CD4-positive, alpha-beta T cell treated with Interleukin-2 at 100 ng/mL for 4 hours (primary cell): ENCODE data around the gene XPNPEP1.

Experiments used
- DNase-seq: peaks from one replicate; pipeline ENCODE4 v3.0.0-alpha.2; 2020; ENCODE audit warnings: low spot score

The XPNPEP1 gene

DNA sequence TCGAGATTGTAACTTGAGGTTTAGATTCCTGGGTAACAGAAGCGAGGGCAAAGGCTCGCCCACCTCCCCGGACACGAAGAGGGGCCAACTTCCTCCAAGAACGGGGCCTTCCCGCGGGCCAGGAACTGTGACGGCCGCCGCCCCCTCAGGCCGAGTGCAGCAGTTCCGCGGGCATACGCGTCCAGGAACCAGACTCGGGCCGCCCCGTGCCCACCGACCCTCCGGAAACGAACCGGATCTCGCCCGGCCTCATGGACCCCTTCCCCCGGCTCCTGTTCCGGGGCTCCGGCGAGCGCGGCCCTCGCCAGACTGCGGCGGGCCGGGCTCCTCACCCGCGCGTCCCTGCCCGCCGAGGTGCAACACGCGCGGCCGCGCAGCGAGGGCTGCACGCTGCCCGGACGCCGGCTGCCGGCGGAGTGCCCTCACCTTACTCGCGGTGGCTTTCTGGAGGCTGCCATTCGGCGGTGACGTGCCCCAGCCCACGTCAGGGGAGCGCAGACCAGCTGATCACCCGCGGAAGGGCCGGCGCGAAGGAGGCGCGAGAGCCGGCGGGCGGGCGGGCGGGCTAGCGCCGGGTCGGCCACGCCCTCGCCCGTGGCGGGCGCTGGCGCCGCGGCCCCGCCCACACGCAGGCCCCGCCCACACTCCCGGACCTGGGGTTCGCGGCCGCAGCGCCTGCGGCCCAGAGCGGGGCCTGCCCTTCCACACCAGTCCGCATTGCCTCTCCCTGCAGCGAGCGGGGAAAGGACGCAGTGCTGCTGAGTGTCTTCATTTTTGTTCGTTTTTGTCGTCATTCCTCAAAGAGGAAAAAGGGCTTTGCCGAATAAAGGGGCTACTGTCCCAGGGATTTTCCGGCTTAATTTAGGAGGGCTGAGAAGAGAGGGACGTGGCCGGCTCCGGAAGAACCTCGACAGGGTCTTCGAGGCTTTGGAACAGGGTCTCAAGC is at the start of gene XPNPEP1:
Gene XPNPEP1 (minus strand): TSS at position 536 of the 946 bp plus-strand sequence. CDS start 78 bp downstream, at position 458.
- DNase-seq, result peak; percentile 83

DNA sequence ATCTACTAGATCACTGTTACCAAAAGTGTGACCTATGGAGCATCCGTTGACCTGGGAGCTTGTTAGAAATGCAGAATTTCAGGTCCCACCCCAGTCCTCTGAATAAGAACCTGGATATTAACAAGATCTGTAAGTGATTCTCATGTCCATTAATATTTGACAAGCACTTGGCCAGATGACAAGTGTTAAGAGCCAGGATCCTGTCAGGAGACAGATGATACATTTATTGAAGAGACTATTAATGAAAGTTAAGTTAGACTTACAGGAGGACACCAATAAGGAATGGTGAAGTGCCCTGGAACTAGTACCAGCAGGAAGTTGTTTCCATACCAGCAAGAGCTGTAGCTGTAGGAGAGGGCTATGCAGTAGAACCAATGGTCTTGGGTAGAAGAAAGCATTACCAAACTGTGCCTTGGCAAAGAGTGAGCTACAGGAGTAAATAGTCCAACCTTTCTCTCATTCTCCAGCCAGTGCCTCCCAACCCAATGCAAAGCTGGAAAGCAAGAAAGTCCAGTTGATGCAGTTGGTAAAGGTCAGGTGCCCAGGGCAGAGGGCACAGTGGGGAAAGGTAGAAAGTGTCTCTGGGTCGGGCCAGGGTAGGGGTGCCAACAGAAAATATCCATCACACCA is 49.2 kb upstream of the XPNPEP1 start:
- no peak for DNase-seq

DNA sequence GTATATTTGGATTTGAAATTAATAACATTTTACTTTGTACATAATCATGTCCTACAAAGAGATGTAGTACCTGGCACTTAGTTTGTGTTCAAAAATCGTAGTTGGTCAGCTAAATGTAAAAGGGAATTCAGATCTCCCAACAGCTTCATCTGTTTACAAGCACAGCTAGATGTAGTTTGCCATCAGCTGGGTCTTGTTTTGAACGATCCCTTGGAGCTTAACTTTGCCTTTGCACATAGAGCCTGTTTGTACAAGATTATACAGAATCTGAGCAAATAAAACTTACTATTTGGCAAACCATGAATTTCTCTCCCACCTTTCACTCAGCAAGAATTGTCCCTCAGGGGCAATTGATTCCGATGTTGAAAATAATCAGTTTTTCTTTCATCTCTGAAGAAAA is 48.3 kb upstream of the XPNPEP1 start:
- DNase-seq, result no peak

DNA sequence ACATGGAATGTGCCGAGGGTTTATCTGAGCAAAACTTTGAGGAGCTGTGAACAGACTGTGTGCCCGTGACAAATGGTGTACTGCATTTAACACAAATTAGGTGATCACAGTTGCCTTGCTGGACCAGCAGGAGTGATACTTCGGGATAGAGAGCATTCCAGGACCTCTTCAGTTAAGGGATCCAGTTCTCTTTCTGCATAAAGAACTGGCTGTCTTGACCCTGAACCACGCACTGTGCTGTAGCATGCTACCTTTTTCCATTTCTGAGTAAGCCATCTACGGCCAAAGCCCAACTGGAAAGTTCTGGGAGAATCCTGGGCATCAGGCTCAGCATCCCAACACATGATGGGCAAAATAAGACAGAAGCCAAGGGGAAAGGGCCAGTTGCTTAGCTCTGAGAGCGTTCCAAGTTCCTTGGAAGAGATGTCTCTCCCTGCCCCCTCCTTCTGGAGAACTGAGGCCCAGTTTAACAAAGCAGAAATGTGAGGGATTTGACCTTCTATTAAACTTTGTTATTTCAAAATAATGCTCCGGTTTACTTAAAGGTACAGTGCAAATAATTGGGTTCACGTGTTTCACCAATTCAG is 46.5 kb upstream of the XPNPEP1 start:
- DNase-seq, result no peak

DNA sequence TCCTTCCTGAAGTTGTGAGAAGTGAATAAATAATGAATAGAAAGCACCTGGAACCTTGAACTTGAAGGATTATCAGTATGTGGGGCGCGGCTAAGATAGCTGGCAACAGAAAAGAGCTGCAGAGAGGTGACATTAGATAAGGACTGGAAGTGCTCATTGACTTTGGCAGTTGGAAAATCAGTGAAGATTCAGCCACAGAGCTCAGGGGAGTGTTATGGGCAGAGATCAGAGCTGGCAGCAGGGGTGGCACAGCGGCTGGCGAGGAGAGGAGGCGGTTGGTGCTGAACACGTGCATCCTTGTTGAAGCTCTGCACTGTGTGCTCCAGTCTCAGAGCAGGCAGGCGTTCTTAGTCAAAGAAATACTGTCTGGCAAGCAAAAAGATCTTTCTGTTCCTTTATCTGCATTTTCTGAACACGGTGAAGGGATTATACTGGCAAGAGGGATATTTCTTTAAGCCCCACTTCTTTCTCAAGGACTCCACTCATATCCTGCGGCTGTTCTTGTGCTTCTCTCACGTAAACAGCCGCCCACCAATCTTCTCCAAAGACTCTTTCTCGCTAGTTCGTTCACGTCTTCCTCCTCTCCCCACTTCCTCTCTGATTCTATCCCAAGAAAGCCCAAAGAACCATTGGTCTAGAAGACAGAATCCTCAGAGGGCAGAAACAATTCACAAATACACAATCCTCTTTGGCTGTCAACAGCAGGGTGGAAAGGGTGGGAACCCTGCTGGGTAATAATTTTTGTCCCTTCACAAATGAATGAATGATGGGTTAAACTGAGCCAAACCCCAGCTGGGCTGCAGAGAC is 45.8 kb upstream of the XPNPEP1 start:
- DNase-seq, result no peak

DNA sequence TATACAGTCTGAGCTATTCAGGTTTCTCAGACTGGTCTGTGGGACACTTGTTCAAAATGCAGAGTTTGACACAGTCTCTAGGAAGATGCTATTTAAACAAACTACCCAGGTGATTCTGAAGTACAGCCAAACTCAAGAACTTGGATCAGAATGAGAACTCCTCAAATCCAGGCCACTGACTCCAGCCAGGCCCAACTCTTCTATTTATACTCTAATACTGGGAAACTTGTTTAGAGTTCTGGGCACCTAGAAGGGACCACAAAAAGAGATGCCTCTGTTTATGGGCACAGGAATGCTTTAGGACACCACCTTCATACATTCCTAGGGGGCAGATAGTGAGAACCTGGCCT is 44.4 kb upstream of the XPNPEP1 start:
- DNase-seq, result no peak

DNA sequence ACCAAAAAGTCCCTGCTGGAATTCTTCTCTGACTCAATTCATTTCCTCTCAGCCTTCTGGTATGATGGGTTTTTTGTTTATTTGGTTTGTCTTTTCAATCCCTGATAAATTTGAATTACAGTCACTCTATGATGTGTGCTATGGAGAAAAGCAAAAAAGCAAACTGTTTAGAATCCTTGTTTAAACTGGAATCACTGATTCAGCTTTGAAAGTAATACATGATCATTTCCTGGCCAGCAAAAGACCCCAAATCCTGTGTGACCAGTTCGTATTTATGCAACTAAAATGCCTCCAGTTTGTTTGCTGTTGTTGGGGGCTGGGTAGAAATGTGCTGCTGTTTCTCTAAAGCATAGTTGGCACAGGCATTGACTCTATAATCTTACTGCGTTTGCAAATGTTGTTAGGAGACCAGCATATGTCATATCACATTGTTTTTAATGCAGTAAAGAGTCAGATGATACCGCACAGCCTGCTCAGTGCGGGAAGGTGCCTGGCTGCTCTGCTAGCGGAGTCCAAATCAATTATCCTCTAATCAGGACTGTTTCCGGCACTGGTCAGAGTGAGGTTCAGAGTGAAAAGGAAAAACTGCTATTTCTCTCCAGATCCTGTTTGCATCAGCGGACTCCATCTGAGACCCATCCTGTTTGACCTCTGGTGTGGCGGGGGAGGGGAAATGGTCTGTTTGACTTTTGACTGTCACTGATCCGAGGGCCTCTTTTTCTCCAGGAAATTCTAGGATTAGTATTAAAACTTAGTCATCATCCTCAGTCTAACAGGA is 43.8 kb upstream of the XPNPEP1 start:
- DNase-seq, result no peak

DNA sequence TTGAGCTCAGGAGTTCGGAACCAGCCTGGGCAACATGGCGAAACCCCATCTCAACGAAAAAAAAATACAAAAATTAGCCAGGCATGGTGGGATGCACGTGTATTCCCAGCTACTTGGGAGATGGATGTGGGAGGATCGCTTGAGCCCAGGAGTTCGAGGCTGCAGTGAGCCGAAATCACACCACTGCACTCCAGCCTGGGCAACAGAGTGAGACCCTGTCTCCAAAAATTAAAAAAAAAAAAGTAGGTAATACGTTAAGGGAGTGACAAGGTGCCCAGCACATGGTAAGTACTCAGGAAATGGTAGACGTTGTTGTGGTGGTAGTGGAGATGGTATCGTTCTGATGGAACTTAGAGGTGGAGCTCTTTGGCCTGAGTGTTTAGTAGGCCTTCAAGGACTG is 41.0 kb upstream of the XPNPEP1 start:
- no peak for DNase-seq

DNA sequence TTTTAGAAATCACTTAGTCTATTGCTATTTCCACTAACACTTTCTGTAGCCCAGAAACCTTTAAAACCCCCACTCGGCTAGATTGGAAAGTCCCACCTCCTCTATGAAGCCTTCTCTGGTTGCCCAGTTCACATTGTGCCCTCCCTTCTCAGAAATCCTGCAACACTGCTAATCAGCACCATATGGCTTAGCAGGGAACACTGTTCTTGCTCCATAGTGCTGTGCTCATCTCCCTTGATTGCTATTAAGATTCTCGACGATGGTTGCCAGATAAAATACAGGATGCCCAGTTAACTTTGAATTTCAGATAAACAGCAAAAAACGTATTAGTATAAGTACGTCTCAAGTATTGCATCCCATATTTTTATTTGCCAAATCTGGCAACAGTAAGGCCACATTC is 40.1 kb upstream of the XPNPEP1 start:
- no peak for DNase-seq

DNA sequence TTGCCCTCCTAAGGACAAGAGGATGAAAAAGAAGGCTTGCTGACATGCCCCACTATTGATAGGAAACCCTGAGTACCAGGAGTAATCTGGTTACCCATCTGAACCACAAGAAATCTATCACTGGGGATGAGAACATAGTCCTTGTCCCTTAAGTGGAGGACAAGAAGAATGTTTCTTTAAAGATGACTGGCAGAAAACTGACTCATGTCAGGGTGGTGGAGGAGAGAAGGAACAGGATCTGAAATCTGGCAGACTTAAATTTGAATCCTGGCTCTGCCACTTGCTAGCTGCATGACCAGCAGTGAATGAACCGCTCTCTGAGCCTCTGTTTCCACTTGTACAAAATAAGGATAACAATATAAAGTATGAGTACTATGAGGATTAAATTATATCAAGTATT is 38.9 kb upstream of the XPNPEP1 start:
- no peak for DNase-seq

DNA sequence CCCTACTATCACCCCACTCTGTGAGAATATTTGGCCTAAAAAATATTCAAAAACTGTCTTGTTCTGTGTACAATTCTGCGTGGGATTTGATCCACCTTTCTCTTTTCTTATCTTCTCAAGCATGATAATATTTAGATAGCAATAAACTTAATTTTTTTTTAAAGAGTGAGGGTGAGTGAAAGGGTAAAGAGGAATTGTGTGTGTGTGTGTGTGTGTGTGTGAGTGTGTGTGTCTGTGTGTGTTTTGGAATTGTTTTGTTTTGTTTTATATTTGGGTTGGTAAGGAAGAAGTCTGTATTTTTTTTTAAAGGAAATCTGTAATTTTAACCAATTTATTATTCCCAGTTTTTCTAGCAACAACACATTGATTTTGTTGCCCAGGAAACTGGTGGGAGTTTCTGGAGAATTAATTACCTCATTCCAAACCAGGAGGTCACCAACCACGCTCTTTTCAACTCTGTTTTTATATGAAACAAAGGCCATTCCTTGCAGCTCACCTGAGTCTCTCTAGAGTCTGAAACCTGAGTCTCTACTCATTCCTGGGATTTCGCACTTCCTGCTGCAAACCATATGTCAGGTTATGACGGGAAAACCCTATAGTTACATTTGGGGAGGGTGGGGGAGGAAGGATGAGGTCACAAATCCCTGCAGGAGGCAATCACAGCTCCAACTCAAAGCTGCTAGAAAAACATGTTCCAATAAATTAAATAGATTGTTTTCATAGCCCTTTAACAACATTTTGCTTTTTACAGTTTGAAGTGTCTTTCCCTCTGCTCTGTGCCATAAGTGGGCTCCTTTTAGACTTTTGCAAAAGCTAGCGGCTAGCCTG is 38.1 kb upstream of the XPNPEP1 start:
- DNase-seq, result no peak

DNA sequence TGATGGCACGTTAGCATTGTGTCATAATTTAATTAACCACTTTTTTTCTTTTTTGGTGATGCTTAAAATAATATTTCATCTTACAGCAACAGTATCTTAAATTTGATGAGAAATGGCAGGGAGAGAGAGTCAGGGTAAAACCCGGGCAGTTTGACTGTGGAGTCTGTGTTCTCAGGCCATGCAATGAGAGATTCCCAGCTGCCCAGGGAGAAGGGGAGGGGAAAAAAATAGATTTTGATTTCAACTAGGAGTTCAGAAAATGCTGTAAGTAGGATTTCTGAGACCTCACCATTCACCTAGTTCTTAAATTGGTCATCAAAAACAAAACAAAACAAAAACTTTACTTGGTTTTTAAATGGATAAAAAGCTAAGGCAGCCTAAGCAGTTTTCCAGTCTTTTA is 37.4 kb upstream of the XPNPEP1 start:
- no peak for DNase-seq

DNA sequence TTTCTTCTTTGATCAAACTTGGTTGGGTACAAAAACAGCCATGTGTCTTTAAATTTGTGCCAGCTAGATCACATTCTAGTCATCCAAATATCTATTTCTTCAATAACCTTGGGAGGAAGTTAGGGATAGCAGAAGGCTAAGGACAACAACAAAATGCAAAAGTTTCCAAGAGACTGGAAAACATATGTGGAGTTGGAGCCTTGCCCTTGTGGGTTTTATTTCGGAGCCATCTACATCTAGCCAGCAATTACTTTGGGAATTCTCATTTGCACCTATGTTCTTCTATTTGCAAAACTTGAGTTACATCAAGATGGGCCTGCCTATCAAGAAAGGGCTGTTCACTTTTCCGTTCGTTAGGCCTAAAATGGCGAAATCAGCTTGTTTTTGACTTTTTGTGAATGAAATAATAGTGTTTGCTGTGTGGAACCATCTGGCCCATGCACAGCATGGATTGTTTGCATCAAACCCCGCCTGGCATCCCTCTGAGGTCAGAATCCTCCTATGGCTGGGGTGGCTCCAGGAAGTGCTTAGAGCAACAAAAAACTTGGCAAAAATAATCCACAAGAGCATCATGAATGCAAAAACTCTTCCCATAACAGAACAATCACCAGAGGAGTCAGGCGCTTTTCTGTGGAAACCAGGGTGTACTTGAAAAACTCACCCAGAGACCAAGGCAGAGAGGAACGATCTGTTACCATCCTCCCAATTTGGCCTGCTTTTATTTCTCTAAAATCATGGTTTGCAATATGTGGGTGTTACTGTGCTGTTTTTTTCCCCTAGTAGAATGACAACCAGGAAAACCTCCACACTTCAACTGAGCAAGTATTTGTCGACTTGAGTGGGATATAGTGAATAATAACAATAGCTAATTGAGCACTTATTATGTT is 36.2 kb upstream of the XPNPEP1 start:
- DNase-seq, result no peak

DNA sequence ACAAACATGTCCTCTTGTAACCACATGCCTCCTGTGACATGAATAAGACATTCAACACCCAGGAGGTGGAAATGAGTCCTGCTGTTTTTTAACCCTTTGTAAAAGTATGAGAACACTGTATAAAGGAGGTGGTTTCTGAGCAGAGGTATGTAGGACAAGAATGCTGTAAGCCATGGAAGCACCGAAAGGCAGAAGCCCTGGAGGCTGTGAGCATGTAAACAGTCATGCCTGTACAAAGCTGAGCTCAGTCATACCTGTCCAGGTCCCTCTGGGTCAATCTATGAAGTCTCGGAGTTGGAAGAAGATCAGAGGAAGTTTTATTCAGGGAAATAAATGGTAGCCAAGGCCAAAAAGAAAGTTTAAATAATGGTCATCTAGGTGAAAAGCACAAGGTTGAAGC is 34.7 kb upstream of the XPNPEP1 start:
- DNase-seq, result no peak

DNA sequence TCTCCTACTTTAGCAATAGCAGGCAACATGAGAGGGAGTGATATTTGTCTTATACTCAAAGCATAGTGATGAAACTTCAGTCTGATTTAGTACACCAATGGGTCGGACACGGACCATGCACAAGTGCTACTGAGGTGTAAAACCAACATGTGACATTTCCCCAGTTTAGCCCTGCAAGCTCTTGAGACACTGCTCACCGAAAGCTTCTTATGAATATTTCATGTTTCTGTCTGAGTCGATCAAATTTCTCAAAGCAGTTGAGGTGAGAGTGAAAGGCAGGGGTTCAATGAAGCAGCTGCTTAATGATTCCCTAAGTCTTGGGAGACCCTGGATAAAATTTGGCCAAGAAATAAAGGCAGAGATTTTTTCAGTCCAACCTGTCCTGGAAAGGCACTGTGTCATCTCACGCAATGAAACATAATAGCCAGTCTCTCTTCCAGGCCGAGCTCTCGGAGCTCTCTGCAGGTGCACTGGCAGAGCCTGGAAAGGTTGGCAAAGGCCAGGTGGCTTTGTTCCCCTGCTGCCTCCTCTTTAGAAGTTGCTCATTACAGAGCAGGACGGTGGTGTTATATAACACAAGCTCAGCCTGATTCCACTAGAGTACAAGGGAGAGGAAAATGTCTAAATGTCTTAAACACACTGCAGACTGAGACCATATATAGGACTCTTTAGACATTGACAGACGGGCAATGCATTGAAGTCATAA is 33.9 kb upstream of the XPNPEP1 start:
- DNase-seq, result no peak

DNA sequence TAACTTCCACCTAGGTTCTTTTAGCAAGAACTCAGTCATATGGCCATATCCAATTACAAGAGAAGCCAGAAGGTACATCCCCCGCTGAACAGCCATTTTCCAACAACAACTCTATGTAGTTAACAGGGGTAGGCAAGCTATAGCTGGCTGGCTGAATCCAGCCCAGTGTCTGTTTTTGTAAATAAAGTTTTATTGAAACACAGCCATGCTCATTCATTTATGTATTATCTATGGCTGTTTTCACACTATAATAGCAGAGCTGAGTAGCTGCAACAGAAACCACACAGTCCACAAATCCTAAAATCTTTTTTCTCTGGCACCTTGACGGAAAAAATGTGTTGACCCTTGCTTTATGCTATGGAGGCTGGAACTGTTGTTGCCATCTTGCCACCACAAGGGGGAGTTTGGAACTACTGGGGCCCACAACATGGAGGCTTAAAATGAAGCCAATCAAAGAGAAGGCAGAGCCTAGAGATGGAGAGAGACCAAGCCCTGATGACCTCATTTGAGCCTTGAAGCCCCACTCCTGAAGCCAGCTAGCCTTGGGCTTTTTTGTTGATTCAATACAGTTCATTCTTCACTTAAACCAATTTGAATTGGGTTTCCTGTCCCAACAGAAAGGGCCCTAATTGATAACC is 33.3 kb upstream of the XPNPEP1 start:
- DNase-seq, result peak; percentile 48

DNA sequence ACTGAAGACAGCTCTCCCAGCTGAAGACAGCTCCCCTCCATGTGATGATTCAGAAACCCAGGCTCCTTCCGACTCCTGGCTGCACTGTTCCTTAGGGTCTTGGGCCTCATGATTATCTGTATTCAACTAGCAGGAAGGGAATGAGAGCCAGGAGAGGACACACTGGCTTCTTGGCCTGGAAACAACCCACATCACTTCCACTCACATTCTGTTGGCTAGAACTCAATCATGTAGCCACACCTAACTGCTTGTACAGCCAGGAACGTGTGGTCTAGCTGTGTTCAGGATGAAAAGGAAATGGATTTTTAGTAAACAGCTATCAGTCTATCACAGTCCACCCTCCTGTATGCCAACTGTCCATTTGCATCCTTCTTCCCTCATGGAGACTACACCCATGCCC is 30.5 kb upstream of the XPNPEP1 start:
- DNase-seq, result no peak

DNA sequence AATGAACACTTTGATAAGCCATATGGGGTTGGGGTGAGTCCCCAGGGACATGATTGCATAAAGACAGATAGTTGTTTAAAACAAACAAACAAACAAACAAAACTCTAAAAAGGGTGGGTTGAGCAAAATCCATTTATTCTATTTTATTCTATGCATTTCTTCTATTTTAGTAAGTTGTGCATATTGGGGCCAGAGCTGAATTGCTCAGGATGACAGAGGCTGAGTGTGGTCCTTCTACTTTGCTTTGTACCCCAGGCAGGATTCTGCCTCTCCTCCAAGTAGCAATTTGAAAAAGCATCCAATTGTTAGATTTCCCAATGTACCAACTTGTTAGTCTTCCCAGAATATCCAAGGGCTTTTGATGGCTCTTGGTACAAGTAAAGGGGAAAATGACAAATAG is 29.2 kb upstream of the XPNPEP1 start:
- no peak for DNase-seq
